Bladder microvascular endothelial cell (primary cell): ENCODE measurements around the gene TYW5. TPM values are rescaled to one million over a fixed set of nuclear protein-coding genes. Genes with fewer than 3 reads are reported as not detected.

Experiments used
- total RNA-seq: library from RNA; depleted of rRNA; stranded (reverse); fragments of >200 nt; gene quantifications from 2 replicates; pipeline ENCODE4 v1.2.3, GENCODE V29; 2014

The TYW5 gene, protein sequence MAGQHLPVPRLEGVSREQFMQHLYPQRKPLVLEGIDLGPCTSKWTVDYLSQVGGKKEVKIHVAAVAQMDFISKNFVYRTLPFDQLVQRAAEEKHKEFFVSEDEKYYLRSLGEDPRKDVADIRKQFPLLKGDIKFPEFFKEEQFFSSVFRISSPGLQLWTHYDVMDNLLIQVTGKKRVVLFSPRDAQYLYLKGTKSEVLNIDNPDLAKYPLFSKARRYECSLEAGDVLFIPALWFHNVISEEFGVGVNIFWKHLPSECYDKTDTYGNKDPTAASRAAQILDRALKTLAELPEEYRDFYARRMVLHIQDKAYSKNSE
- 4.9 and 12.0 TPM in 2 replicates for total RNA-seq

DNA sequence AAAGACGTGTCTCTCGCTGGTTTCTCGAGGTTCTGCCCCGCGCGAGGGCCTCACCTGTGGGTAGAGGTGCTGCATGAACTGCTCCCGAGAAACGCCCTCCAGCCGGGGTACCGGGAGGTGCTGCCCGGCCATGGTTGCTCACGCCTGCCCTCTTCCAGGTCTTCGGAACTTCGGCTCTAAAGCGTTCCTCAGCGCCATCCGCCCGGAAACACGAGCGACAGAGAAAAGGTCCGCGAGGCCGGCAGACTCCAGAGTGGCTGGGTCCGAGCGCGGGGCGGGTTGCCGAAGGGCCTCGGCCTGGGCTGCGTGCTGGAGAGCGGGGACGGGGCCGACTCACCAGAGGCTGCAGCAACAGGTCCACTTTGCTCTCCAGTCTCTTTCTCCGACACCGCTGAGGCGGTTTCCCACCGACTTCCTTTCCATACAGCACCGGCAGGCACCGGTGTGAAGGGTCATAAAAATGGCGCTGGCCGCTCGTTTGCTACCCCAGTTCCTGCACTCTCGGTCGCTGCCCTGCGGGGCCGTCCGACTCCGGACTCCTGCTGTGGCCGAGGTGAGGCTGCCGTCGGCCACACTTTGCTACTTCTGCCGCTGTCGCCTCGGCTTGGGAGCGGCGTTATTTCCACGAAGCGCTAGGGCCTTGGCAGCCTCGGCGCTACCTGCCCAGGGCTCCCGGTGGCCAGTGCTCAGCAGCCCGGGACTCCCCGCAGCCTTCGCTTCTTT is at the start of gene TYW5, which contains the start of gene MAIP1:
TYW5 (minus strand) TSS at position 153 of the 723 bp plus-strand sequence; CDS start at position 132, 21 bp downstream.
MAIP1 (plus strand) TSS at position 244 of the 723 bp plus-strand sequence; CDS start at position 461, 217 bp downstream.

DNA sequence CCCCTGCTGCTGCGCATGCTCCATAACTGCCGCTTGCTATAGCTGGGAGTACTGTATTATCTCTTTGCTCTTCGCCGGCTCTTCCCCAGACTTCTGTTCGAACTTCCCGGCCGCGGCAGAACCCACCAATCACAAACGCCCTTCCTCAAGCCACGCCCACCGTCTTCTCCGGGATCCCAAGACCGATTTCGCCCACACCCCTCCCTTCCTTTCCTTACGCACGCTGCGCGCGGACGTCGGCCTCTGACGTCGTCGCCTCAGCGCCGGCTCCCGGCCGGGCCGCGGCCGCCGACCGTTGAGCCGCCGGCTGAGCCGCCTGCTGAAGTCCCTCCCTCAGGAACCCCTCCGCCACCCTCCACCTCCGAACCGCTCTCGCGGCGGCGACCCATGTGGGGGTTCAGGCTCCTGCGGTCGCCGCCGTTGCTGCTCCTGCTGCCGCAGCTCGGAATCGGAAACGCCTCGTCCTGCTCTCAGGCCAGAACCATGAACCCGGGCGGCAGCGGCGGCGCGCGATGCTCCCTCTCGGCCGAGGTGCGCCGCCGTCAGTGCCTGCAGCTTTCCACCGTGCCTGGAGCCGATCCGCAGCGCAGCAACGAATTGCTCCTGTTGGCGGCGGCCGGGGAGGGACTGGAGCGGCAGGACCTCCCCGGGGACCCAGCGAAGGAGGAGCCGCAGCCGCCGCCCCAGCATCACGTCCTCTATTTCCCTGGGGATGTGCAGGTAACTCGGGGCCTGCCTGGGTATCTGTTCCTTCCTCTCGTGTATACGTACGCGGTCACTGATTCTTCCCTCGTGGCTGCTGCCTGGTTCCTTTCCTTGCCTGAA is 44.0 kb downstream of the TYW5 start, which contains the start of gene C2orf69:
C2orf69 (plus strand) TSS at position 242 of the 825 bp plus-strand sequence; CDS start at position 388, 146 bp downstream.

Other genes starting within 250 kb of the TYW5 start
- 0.16 and 1.0 TPM in 2 replicates for gene FTCDNL1, start 104.3 kb downstream of the TYW5 start, total RNA-seq
- gene C2orf69, start 44.2 kb downstream of the TYW5 start, total RNA-seq, result 6.9 and 7.1 TPM in 2 replicates
- 15.4 and 16.8 TPM in 2 replicates for gene MAIP1, start 91 bp upstream of the TYW5 start, total RNA-seq